Stimulated activated CD4-positive, alpha-beta T cell treated with anti-CD3 and anti-CD28 coated beads, Interleukin-2, amount 100 ng/mL, for 4 hours (primary cell): Measurements from ENCODE around the gene ZCCHC7.

Source experiments
- DNase-seq: peaks from one replicate; pipeline ENCODE4 v3.0.0-alpha.2; 2020; ENCODE audit warnings: low read depth

ZCCHC7 gene

DNA sequence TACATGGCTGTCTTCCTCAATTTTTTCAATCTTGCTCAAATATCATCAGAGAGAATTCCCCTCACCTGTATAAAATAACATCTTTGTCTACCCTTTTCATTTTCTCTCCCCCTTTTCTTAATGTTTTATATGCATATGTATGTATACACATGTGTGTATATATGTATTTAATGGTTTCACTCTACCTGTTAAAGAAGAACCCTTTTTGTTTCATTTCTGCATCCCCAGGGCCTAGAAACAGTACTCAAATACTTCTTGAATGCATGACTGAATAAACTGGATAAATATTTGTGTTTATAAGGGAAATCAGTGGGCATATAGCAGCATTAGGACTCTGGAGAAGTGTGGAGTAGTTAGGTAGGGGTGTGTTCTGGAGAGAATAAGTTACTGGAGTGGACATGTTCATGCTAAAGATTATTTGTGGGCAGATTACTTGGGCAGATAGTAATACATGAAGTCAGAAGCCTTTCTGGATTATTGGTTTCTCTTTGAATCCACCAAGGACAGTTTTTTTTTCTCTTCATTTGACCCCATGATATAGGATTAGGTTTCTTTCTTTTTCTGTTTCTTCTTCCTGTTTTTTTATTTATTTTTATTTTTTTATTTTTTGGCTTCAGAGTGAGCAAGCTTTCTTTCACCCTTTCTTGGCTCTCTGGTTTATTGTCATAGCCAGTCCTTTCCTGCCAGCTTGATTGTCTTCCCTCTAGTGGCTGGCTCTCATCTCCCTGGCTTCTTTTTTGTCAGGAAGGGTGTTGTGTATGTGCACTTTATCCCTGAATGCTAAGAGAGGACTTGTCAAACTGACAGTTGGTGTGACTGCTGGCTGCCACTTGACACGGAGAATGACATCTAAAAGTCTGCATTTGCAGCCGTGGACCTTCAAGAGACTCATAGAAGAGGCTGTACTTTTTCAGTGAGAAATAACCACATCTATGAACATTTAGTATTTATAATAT lies 89.3 kb downstream of the ZCCHC7 start:
- DNase-seq: no peak

- no peak for DNase-seq
Observed at GRCh38 chr9:37210737-37211523, 90.6 kb downstream of the ZCCHC7 start.

GRCh38 chr9:37212435-37212834 lies 92.1 kb downstream of the ZCCHC7 start:
- no peak for DNase-seq

- no peak for DNase-seq
Observed at GRCh38 chr9:37215381-37215780, 95.0 kb downstream of the ZCCHC7 start.

GRCh38 chr9:37215830-37216229 lies 95.5 kb downstream of the ZCCHC7 start:
- DNase-seq: no peak

DNA sequence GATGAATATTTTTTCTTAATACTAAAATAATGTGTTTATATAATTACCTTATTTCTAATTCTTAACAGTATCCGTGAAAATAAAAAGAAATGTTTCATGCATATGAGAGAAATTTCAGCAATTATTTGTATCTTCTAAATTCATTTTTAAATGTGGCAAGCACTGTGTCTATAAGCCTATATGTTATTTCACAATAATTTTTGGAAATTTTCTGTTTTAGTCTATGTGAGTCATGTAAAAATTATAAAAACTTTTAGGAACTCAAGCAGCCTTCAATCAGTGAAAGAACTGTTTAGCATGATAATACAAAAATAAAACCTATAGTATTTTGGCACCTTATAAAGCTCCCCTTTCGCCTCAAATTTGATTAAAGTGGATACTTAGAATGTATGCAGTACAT lies 96.8 kb downstream of the ZCCHC7 start:
- DNase-seq: no peak

- DNase-seq: no peak
Observed at GRCh38 chr9:37218800-37219425, 98.5 kb downstream of the ZCCHC7 start.

DNA sequence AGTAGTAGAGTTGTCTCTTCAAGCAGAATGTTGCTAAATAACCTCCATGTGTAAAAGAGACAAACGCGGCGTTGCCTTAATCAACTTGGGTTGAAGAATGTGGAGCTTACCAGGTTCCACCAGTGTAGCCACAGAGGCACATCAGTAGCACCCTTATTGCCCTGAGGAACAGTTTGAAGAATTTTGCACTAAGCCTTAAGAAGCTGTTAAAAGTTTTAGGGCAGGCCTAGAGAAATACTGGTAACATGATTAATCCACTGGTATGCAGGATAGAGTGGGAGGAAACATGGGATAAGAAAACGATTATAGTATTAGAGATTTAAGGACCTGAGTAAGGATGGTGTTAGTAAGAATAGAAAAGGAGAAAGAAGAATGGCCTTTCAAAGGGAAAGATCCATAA lies 100.6 kb downstream of the ZCCHC7 start:
- DNase-seq: no peak

DNA sequence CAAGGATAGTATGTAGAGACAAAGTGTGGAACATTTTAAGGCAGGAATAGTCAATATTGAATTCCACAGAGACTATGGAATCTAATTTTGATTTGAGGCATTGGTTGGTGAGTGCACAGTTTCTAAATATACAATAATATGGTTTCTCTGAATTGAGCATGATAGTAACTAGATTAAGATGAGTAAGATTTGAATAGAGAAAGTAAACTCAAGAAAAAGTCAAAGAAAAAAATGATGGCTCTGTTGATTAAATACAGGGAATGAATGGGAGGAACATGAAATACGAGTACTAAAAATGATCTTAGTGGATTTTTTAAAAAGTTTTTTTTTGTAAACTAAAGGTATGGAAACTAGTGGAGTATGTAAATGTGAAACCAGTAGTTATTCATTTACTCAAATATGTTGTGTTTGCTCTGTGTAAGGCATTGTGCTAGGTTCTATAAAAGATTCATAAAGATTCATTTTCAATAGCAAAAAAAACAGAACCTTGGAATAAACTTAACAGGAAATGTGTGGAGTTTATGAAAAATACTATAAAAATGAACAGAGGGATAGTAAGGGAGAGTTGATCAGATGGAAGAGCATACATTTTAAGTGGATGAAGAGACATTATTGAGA lies 101.2 kb downstream of the ZCCHC7 start:
- no peak for DNase-seq

DNA sequence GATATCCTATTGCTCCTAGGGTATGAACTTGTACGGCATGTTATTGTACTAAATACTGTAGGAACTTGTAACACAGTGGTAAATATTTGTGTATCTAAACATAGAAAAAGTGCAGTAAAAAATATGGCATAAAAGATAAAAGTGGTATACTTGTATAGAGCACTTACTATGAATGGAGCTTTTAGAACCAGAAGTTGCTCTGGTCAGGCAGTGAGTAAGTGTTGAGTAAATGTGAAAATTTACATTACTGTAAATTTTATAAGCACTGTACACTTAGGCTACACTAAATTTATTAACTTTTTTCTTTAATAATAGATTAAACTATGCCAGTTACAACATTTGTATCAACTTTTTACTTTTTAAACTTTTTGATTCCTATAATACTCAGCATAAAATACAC lies 109.1 kb downstream of the ZCCHC7 start:
- no peak for DNase-seq

- DNase-seq: no peak
Observed at GRCh38 chr9:37229882-37230482, 109.6 kb downstream of the ZCCHC7 start.

- no peak for DNase-seq
Observed at GRCh38 chr9:37236822-37237221, 116.4 kb downstream of the ZCCHC7 start.

DNA sequence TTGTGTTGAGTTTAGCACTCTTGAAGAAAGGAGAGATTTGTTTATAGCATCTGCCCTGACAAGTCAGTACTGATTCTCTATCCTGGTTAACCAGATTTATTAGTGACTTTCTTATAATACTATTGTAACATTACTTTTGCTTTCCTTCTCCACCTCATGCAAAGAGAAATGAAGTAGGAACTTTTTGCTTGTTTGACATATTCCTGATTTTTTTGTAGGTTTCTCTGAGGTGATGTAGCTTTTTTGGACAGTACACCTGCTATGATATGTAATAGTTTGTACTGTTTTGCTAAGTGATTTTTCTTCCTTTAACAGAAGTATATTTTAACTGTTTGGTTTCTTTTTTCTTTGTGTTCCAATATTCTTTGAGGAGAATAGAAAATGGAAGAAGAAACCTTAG lies 117.7 kb downstream of the ZCCHC7 start:
- no peak for DNase-seq

- DNase-seq: no peak
Observed at GRCh38 chr9:37239224-37239859, 119.0 kb downstream of the ZCCHC7 start.

DNA sequence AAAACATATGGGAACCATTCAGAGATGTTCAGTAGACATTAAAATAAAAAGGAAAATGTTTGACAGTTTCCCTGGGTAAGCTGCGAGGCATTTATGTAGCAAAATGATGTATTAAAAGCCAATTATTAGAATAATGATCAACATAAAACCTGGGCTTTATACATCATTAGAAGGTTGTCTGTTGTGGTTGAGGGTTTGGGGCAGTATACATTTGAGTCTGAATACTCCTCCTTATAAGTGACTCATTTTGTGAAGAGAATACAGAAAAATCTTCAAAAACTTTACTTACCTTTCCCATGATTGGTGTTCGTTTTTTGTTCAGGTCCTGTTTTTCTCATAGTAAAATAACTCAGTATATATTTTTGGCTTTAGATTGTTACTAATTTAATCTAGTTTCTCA lies 119.5 kb downstream of the ZCCHC7 start:
- DNase-seq: no peak

DNA sequence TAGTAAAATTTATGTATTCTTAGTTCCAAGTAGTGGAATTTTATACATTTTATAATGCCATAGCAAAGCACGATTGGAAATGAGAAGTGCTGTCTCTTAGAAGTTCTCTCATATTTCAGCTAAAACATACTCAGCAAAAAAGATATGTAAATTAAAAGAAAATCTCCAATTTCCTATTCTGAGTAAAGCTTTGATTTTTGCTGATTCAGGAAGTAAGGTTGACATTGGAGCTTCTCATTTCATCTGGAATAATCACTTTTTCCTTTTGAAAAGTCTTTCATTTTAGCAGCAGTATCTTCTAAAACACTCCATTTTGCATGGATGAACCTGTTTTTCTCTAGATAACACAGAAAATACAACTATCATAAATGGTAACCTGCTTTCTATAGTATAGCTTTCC lies 121.0 kb downstream of the ZCCHC7 start:
- DNase-seq: no peak

GRCh38 chr9:37242089-37242488 lies 121.7 kb downstream of the ZCCHC7 start:
- DNase-seq: no peak

GRCh38 chr9:37243588-37244345 lies 123.4 kb downstream of the ZCCHC7 start:
- DNase-seq: no peak

DNA sequence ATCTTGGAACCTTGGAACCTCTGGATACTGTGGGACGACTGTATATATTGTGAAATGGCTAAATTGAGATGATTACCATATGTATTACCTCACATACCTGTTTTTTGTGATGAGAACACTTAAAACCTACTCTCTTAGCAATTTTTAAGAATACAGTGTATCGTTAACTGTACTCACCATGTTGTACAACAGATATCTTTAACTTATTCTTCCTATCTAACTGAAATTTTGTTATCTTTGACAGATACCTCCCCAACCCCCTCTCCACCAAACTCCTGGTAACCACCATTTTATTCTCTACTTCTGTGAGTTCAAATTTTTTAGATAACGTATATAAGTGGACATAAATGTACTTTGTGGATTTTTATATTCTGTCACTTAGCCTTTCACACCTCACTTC lies 126.5 kb downstream of the ZCCHC7 start:
- no peak for DNase-seq

DNA sequence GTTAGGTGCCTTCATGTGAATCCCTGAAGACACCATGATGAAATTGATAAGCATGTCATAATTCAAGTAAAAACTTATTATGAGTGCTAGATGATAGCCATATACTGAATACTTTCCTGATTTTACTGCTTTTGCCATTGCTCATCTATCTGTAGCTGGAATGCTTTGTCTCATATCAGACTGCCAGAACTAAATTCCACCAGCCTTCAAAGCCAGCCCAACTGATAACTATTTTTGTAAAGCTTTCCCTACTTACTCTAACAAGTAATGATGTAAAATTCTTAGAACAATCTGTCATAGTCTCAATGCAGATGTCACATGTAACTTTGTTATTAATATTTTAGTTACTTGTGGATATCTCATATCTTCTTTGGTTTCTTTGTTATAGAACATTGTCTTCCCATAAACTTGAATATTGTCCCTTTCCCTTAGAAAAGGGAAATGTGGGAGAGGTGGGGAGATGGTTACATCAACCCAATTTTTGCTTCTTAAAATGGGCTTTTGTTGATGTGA lies 128.3 kb downstream of the ZCCHC7 start:
- no peak for DNase-seq
